ENCODE measurements around the gene SPATC1L. TPM values are rescaled to one million over a fixed set of nuclear protein-coding genes. Genes with fewer than 3 reads are reported as not detected.

SPATC1L gene
- polyA plus RNA-seq, 1 donor, result 9.0 TPM

GRCh38 chr21:46135782-46136395 lies 48.4 kb downstream of the SPATC1L start:
- no peak for DNase-seq

DNA sequence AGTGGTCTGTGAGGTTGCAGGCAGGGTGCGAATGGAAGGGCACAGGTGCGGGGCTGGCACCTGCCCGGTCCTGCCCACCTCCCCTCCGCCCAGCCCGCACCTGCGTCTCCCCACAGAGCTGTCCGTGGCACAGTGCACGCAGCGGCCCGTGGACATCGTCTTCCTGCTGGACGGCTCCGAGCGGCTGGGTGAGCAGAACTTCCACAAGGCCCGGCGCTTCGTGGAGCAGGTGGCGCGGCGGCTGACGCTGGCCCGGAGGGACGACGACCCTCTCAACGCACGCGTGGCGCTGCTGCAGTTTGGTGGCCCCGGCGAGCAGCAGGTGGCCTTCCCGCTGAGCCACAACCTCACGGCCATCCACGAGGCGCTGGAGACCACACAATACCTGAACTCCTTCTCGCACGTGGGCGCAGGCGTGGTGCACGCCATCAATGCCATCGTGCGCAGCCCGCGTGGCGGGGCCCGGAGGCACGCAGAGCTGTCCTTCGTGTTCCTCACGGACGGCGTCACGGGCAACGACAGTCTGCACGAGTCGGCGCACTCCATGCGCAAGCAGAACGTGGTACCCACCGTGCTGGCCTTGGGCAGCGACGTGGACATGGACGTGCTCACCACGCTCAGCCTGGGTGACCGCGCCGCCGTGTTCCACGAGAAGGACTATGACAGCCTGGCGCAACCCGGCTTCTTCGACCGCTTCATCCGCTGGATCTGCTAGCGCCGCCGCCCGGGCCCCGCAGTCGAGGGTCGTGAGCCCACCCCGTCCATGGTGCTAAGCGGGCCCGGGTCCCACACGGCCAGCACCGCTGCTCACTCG lies 52.2 kb downstream of the SPATC1L start:
- no peak for DNase-seq

DNA sequence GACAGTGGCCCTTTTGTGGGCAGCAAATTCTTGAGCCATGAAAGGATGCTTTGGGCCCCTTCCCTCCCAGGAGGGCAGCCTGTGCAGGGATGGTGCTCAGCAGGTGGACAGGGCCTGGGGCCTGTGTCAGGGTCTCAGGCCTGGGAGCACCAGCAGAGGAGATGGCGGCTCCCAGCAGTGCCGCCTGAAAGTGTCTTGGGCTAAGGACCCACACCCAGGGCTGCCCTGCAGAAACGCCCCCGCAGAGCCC lies 52.7 kb downstream of the SPATC1L start:
- DNase-seq, result no peak

- no peak for DNase-seq
These were observed 53.2 kb downstream of the SPATC1L start for GRCh38 chr21:46130831-46131587.

- no peak for DNase-seq
These were observed 54.2 kb downstream of the SPATC1L start for GRCh38 chr21:46129846-46130651.

DNA sequence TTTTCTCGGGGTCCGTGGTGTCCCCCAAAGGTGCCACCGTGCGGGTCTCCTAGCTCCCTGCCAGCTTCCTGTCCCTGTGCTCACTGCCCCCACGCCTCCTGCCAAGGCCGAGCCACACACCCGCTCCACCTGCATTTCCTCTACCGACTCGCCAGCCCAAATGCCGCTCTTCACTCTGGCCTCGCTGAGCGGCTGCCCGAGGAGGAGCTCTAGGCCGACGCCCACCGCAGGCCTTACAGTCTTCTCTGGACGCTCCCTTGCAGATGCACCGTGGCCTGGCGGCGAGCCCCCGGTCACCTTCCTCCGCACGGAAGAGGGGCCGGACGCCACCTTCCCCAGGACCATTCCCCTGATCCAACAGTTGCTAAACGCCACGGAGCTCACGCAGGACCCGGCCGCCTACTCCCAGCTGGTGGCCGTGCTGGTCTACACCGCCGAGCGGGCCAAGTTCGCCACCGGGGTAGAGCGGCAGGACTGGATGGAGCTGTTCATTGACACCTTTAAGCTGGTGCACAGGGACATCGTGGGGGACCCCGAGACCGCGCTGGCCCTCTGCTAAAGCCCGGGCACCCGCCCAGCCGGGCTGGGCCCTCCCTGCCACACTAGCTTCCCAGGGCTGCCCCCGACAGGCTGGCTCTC lies 55.2 kb downstream of the SPATC1L start:
- DNase-seq, result no peak

DNA sequence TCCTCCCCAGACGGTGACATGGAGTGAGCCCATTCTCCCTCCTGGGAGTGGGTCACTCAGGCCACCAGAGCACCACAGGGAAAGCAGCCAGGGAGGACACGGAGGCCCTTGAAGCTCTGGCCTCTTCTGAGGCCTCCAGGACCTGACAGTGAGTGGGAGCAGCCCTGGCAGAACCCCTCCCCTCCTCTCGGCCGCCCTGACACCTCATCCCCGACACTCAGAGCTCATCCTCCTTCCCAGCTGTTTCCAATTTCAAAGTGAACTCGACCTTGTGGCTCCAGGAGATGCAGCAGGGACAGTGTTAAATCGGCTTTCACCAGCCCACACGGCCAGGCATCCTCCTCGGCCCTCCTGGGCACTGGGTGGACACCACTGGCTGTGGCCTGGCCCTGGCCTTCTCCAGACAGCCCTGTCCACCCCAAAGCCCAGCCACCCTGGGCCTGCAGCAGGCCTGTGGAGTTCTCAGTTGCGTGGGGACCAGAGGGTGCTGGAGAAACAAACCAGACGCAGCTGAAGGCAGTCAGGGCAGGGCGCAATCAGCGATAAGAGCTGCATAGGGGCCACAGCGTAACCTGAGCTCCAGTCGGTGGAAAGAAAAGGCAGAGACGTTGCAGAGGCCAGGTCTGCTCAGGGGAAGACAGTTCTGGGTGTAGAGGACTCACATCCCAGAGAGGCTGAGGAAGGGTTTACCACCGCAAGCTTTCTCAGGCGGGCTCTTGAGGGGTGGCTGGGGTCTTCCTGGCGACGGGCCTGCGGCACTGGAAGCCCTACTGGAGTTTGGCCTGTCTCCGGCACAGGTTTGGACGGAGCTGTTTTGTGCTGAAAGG lies 55.9 kb downstream of the SPATC1L start:
- DNase-seq, result peak; percentile 34

DNA sequence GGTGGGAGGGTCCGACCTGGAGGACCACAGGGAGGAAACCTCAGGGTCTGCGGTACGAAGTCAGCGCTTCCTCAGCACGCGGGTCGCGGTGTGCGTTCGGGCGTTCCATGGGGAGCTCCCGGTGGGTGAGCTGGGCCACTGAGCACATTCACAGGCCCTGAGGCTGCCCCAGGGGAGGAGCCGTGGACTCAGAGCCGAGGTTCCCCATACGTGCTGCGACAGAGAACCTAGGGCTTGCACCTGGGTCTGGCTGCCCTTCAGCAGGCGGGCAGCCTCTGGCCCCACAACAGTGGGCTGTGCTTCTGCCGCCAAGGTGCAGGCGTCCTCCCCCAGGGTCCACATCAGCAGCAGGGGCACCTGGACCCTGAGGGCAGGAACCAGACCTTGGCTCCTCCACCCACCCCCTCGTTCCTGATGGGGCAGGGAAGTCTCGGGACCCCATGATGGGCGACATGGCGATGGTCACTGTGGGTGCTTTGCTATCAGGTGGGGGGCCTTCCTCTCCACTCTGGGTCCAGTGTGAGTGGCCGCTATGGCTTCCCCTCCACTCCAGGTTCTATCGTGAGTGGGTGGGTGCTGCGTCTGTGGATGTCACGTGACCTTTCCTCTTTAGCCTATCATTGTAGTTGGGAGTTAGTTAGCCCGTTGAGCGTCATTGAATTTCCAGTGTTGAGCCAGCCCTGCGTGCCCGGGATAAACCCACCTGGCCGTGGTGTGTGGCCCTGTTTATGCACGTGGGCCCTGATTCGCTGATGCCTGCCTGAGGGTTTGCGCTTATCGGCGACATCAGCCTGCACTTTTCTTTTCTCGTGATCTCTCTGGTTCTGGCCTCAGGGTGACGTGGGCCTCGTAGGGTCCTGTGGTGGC lies 56.8 kb downstream of the SPATC1L start:
- no peak for DNase-seq

DNA sequence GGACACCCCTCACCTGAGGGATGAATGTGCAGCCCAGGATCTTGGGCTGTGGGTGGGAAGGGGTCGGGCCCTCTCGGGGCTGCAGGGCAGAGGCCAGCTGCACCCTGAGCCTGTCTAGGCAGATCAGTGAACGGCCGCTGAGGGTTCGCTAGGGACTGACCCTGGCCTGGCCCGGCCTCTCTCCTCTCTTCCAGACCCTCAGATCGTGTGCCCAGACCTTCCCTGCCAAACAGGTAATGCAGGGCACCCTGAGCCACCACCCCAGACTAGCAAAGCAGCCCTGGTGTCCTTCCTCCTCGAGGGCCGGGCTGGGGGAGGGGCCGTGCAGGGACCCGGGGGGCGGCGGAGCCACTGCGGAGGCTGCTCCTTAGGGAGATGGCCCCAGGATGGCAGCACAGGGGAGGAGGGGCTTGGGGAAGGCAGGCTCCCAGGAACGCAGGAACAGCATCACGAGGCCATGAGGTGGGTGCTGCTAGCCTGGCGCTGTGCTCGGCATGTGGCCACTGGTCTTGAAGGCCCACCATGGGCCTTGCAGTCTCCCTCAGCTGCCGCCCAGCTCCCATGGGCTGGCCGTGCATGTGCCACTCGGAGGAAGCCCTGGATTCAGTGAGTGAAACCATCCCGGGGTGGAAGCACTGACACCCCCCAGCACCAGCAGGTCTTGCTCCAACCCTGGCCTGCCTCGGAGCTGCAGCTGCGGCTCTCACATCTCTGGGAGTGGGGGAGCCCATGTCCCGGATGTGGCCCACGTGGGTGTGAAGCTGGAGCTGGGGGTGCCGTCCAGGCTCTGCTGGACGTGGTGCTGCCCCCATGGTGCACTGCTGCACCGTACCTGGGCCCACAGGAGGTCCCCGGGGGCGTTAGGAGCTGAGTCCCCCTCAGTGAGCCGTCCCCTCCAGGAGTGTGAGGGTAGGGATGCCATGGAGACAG lies 57.7 kb downstream of the SPATC1L start:
- no peak for DNase-seq

DNA sequence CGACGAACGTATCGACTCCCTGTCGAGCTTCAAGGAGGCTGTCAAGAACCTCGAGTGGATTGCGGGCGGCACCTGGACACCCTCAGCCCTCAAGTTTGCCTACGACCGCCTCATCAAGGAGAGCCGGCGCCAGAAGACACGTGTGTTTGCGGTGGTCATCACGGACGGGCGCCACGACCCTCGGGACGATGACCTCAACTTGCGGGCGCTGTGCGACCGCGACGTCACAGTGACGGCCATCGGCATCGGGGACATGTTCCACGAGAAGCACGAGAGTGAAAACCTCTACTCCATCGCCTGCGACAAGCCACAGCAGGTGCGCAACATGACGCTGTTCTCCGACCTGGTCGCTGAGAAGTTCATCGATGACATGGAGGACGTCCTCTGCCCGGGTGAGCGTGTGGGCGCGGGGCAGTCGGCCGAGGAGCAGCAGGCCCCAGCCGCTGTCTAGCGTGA lies 58.4 kb downstream of the SPATC1L start:
- DNase-seq, result no peak

DNA sequence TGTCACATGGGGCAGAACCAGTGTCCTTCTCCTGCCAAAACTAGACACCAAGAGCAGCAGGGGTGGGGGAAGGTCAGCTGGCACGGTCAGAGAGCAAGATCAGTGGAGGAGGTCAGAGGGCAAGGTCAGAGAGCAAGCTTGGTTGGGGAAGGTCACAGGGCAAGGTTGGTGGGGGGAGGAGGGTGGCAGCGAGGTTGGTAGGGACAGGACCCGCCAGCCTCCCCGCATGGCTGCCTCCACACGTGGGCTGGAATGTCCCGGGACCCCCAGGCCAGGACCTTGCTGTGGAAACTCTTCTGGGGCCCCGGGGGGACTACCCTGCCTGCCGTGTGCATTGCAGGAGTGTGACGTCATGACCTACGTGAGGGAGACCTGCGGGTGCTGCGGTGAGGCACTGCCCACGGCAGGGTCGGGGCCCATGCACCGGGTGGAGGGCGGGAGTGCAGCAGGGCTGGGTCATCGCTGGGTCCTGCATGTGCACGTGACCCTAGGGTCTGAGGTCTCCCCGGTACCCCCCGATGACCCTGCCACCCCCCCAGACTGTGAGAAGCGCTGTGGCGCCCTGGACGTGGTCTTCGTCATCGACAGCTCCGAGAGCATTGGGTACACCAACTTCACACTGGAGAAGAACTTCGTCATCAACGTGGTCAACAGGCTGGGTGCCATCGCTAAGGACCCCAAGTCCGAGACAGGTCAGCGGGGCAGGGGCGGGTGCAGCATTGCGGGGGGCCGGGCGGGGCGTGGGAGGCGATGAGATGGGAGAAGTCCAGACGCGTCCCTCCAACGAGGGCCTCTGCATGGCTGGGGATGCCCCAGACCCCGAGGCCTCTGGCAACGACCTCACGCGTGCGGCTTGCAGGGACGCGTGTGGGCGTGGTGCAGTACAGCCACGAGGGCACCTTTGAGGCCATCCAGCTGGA lies 59.1 kb downstream of the SPATC1L start:
- DNase-seq, result no peak

DNA sequence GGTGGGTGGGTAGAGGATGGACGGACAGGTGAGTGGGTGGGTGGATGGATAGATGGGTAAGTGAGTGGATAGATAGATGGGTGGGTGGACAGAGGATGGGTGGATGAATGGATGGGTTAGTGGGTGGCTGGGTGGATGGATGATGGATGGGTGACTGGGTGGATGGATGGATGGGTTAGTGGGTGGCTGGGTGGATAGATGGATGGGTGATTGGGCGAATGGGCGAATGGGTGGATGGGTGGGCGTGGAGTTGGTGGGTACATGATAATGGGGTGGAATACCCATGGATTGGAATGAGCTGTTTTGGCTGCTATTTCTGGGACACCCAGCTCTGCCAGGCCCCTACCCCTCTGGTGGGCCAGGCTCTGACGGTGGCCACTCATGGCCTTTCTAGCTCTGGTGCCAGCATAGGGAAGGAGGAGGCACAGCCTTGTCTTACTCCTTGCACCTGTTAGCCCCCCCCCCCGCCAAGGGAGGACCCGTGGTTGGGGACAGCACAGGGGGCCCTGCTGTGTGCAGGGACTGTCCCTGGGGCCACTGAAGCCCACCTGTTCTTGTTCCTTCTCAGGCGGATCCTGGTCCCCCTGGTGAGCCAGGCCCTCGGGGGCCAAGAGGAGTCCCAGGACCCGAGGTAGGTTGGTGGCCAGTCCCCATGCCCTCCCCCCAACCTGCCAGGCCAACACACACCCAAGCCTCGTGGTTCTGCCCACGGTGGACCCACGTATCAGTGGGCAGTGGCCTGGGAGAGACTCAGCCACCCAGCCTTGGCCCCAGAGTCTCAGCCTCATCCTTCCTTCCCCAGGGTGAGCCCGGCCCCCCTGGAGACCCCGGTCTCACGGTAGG lies 60.0 kb downstream of the SPATC1L start:
- DNase-seq, result no peak

- DNase-seq, result no peak
These were observed 61.2 kb downstream of the SPATC1L start for GRCh38 chr21:46122758-46123683.

- DNase-seq, result no peak
These were observed 62.0 kb downstream of the SPATC1L start for GRCh38 chr21:46122237-46122671.
